Thyroid gland (tissue), 4 donors: ENCODE measurements around the gene SNAPC5.

Source experiments
- CTCF ChIP-seq, 6 experiments: fragments of 200-600 bp in 3 of 6; fragments of 450-650 bp in 3 of 6; sonication (generic) in 3 of 6; IDR thresholded peaks; one replicate each; pipeline ENCODE4 v1.5.1; 2016 to 2019; ENCODE audit warnings: antibody characterized with exemption in 6 of 6, mild to moderate bottlenecking in 2 of 6, inconsistent platforms in 1 of 6, moderate library complexity in 1 of 6
- POLR2A ChIP-seq, 2 donors: fragments of 450-650 bp; IDR thresholded peaks; one replicate each; pipeline ENCODE4 v1.6.1; 2017; ENCODE audit warnings: antibody characterized with exemption in 2 of 2, mild to moderate bottlenecking in 2 of 2, moderate library complexity in 1 of 2

GRCh38 chr15:66491846-66492245, 5.7 kb downstream of the SNAPC5 start:
- TF ChIP-seq CTCF (IDR thresholded peaks at IDR 0.05), result no peak
- no peak for TF ChIP-seq POLR2A (IDR thresholded peaks at IDR 0.05)
